Chondrocyte (in vitro differentiated cells): ENCODE data around the gene SLC41A3. TPM values are rescaled to one million over a fixed set of nuclear protein-coding genes. Genes with fewer than 3 reads are reported as not detected.

Experiments
- DNase-seq: peaks from one replicate; pipeline ENCODE4 v3.0.0; 2021; ENCODE audit warnings: mixed read lengths, low spot score
- H3K27ac Mint-ChIP-seq: one replicate; pipeline ENCODE4 v1.8.0; 2021; ENCODE audit warnings: mild to moderate bottlenecking, moderate library complexity, mixed read lengths; ENCODE audit not compliant: unreplicated experiment
- H3K27me3 Mint-ChIP-seq: 2 replicates; pipeline ENCODE4 v1.8.0; 2021; ENCODE audit warnings: low read depth, mixed read lengths
- H3K36me3 Mint-ChIP-seq: 2 replicates; pipeline ENCODE4 v1.8.0; 2021; ENCODE audit warnings: low read depth, mixed read lengths
- H3K4me1 Mint-ChIP-seq: 2 replicates; pipeline ENCODE4 v1.8.0; 2021; ENCODE audit warnings: low read depth, mild to moderate bottlenecking, mixed read lengths
- H3K4me3 Mint-ChIP-seq: one replicate; pipeline ENCODE4 v1.8.0; 2021; ENCODE audit warnings: mild to moderate bottlenecking, moderate library complexity, mixed read lengths; ENCODE audit not compliant: unreplicated experiment
- H3K9me3 Mint-ChIP-seq: 2 replicates; pipeline ENCODE4 v1.8.0; 2021; ENCODE audit warnings: low read depth, mixed read lengths
- CTCF ChIP-seq: fragments of 200-600 bp; sonication (generic); IDR thresholded peaks from 2 replicates; pipeline ENCODE4 v1.5.0; 2021; ENCODE audit warnings: antibody characterized with exemption, mild to moderate bottlenecking, moderate library complexity
- total RNA-seq: library from RNA; stranded (reverse); gene quantifications from 3 replicates; pipeline ENCODE4 v1.2.1, GENCODE V29; 2021

SLC41A3 gene
- total RNA-seq, 1 donor from 2014 or later, result 43.2 TPM

- DNase-seq, result no peak
- H3K4me1 Mint-ChIP-seq, result no peaks in the 10 kb centered on the region
- H3K9me3 Mint-ChIP-seq, result peaks cover 3% of the 10 kb centered on the region
- H3K27me3 Mint-ChIP-seq, result peaks cover 11% of the 10 kb centered on the region
- no peak overlapping the region for H3K27ac Mint-ChIP-seq
- H3K4me3 Mint-ChIP-seq, result no peak overlapping the region
- no peak for TF ChIP-seq CTCF
- H3K36me3 Mint-ChIP-seq, result no peaks in the 10 kb centered on the region
These were observed 30.8 kb upstream of the SLC41A3 start for GRCh38 chr3:126114443-126115386.

- Mint-ChIP-seq H3K4me1 (no peaks in the 10 kb centered on the region), H3K36me3 (no peaks in the 10 kb centered on the region), H3K4me3 (no peak overlapping the region), H3K27ac (no peak overlapping the region), H3K27me3 (peaks cover 3% of the 10 kb centered on the region), H3K9me3 (peaks cover 2% of the 10 kb centered on the region)
- peak; percentile 62 for TF ChIP-seq CTCF
- DNase-seq, result no peak
These were observed 30.0 kb upstream of the SLC41A3 start for GRCh38 chr3:126113733-126114442.

- H3K27me3 Mint-ChIP-seq, result no peaks in the 10 kb centered on the region
- H3K36me3 Mint-ChIP-seq, result no peaks in the 10 kb centered on the region
- TF ChIP-seq CTCF, result no peak
- H3K27ac Mint-ChIP-seq, result no peak overlapping the region
- H3K9me3 Mint-ChIP-seq, result no peaks in the 10 kb centered on the region
- no peaks in the 10 kb centered on the region for H3K4me1 Mint-ChIP-seq
- H3K4me3 Mint-ChIP-seq, result no peak overlapping the region
- peak; percentile 77 for DNase-seq
These were observed 29.3 kb upstream of the SLC41A3 start for GRCh38 chr3:126113238-126113555.

GRCh38 chr3:126112531-126113237 lies 28.8 kb upstream of the SLC41A3 start:
- no peaks in the 10 kb centered on the region for H3K27me3 Mint-ChIP-seq
- TF ChIP-seq CTCF, result no peak
- no peak overlapping the region for H3K27ac Mint-ChIP-seq
- no peaks in the 10 kb centered on the region for H3K9me3 Mint-ChIP-seq
- no peak for DNase-seq
- no peak overlapping the region for H3K4me3 Mint-ChIP-seq
- no peaks in the 10 kb centered on the region for H3K36me3 Mint-ChIP-seq
- H3K4me1 Mint-ChIP-seq, result no peaks in the 10 kb centered on the region
